GM23248 (cell line): ENCODE results near the gene SPRED1.

ENCODE experiments used
- EZH2 ChIP-seq: fragments of 200-600 bp; sonication (generic); IDR thresholded peaks from 2 replicates; pipeline ENCODE4 v1.6.1; 2018; ENCODE audit warnings: antibody characterized with exemption, mild to moderate bottlenecking; ENCODE audit not compliant: insufficient read depth, poor library complexity, severe bottlenecking
- EZH2phosphoT487 ChIP-seq: fragments of 200-600 bp; sonication (generic); IDR thresholded peaks from 2 replicates; pipeline ENCODE4 v1.6.1; 2018; ENCODE audit warnings: antibody characterized with exemption, moderate library complexity, mild to moderate bottlenecking, low read depth; ENCODE audit not compliant: insufficient read depth

DNA sequence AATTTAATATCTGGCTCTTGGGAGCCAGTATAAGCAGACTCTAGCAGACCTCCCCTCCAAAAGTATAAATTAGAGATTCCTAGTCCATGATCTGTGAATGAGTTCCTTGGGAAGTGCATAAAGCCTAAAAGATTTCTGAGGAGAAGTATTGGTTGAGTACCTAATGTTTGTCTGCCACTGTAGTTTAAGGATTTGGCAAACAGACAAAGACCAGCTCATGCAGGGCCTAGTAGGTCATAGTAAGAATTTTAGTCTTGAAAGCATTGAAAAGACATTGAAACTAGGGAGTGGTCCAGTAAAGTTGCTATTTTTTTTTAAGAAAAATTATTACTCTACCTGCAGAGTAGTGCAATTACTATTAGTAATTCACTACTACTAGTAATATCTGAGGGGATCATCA, 67.5 kb downstream of the SPRED1 start:
- TF ChIP-seq EZH2: no peak
- TF ChIP-seq EZH2phosphoT487: no peak
